ENCODE measurements around the gene PIGBOS1.
"Not testable (repeated sequence)": the region's sequence is repeated elsewhere in the genome, so short reads cannot be mapped to it uniquely, and the experiment has no call there.

PIGBOS1 gene

GRCh38 chr15:55344206-55344605 is 25.3 kb upstream of the PIGBOS1 start:
- H3K9me3 ChIP-seq (replicated peaks; ENCODE audit: low read length), result no peaks in the 10 kb centered on the region
- H3K27me3 ChIP-seq (ENCODE audit: control insufficient read depth, insufficient read depth, low read length), result no peaks in the 10 kb centered on the region
- no peaks in the 10 kb centered on the region for H3K4me1 ChIP-seq (ENCODE audit: control insufficient read depth, insufficient read depth, low read length)
- no peak overlapping the region for H3K4me2 ChIP-seq (ENCODE audit: low read length)
- no peak overlapping the region for H3K4me3 ChIP-seq (ENCODE audit: low read length)
- H3K9ac ChIP-seq (ENCODE audit: low read depth, low read length), result no peak overlapping the region
- H3K36me3 ChIP-seq (ENCODE audit: insufficient read depth, low read length), result peaks cover 3% of the 10 kb centered on the region

- H3K9ac ChIP-seq (ENCODE audit: low read depth, low read length), result no peak overlapping the region
- no peak overlapping the region for H3K4me3 ChIP-seq (ENCODE audit: low read length)
- no peaks in the 10 kb centered on the region for H3K9me3 ChIP-seq (replicated peaks; ENCODE audit: low read length)
- no peaks in the 10 kb centered on the region for H3K27me3 ChIP-seq (ENCODE audit: control insufficient read depth, insufficient read depth, low read length)
- H3K4me1 ChIP-seq (ENCODE audit: control insufficient read depth, insufficient read depth, low read length), result no peaks in the 10 kb centered on the region
- H3K4me2 ChIP-seq (ENCODE audit: low read length), result no peak overlapping the region
- H3K36me3 ChIP-seq (ENCODE audit: insufficient read depth, low read length), result peaks cover 3% of the 10 kb centered on the region
Observed at GRCh38 chr15:55343168-55343567, 24.2 kb upstream of the PIGBOS1 start.

GRCh38 chr15:55337160-55337559 is 18.2 kb upstream of the PIGBOS1 start:
- peaks cover 9% of the 10 kb centered on the region for H3K36me3 ChIP-seq (ENCODE audit: insufficient read depth, low read length)
- H3K9me3 ChIP-seq (replicated peaks; ENCODE audit: low read length), result no peaks in the 10 kb centered on the region
- no peak overlapping the region for H3K9ac ChIP-seq (ENCODE audit: low read depth, low read length)
- no peaks in the 10 kb centered on the region for H3K27me3 ChIP-seq (ENCODE audit: control insufficient read depth, insufficient read depth, low read length)
- H3K4me3 ChIP-seq (ENCODE audit: low read length), result no peak overlapping the region
- H3K4me2 ChIP-seq (ENCODE audit: low read length), result no peak overlapping the region
- H3K4me1 ChIP-seq (ENCODE audit: control insufficient read depth, insufficient read depth, low read length), result no peaks in the 10 kb centered on the region

- no peaks in the 10 kb centered on the region for H3K9me3 ChIP-seq (replicated peaks; ENCODE audit: low read length)
- no peaks in the 10 kb centered on the region for H3K27me3 ChIP-seq (ENCODE audit: control insufficient read depth, insufficient read depth, low read length)
- H3K4me1 ChIP-seq (ENCODE audit: control insufficient read depth, insufficient read depth, low read length), result no peaks in the 10 kb centered on the region
- no peak overlapping the region for H3K4me3 ChIP-seq (ENCODE audit: low read length)
- peaks cover 12% of the 10 kb centered on the region for H3K36me3 ChIP-seq (ENCODE audit: insufficient read depth, low read length)
- H3K4me2 ChIP-seq (ENCODE audit: low read length), result no peak overlapping the region
- H3K9ac ChIP-seq (ENCODE audit: low read depth, low read length), result no peak overlapping the region
Observed at GRCh38 chr15:55334997-55335396, 16.1 kb upstream of the PIGBOS1 start.

GRCh38 chr15:55334371-55334770 is 15.4 kb upstream of the PIGBOS1 start:
- Histone ChIP-seq H3K9me3 (replicated peaks; ENCODE audit: low read length) (no peaks in the 10 kb centered on the region), H3K4me2 (ENCODE audit: low read length) (no peak overlapping the region), H3K27me3 (ENCODE audit: control insufficient read depth, insufficient read depth, low read length) (no peaks in the 10 kb centered on the region), H3K36me3 (ENCODE audit: insufficient read depth, low read length) (peaks cover 15% of the 10 kb centered on the region), H3K4me3 (ENCODE audit: low read length) (no peak overlapping the region), H3K9ac (ENCODE audit: low read depth, low read length) (no peak overlapping the region), H3K4me1 (ENCODE audit: control insufficient read depth, insufficient read depth, low read length) (no peaks in the 10 kb centered on the region)

- H3K27me3 ChIP-seq (ENCODE audit: control insufficient read depth, insufficient read depth, low read length), result no peaks in the 10 kb centered on the region
- H3K36me3 ChIP-seq (ENCODE audit: insufficient read depth, low read length), result peaks cover 9% of the 10 kb centered on the region
- no peak overlapping the region for H3K4me2 ChIP-seq (ENCODE audit: low read length)
- H3K4me3 ChIP-seq (ENCODE audit: low read length), result no peak overlapping the region
- H3K9me3 ChIP-seq (replicated peaks; ENCODE audit: low read length), result no peaks in the 10 kb centered on the region
- no peak overlapping the region for H3K9ac ChIP-seq (ENCODE audit: low read depth, low read length)
- H3K4me1 ChIP-seq (ENCODE audit: control insufficient read depth, insufficient read depth, low read length), result no peaks in the 10 kb centered on the region
Observed at GRCh38 chr15:55327387-55327786, 8.5 kb upstream of the PIGBOS1 start.

- no peak overlapping the region for H3K4me3 ChIP-seq (ENCODE audit: low read length)
- H3K36me3 ChIP-seq (ENCODE audit: insufficient read depth, low read length), result no peaks in the 10 kb centered on the region
- H3K4me2 ChIP-seq (ENCODE audit: low read length), result no peak overlapping the region
- H3K9ac ChIP-seq (ENCODE audit: low read depth, low read length), result no peak overlapping the region
- H3K27me3 ChIP-seq (ENCODE audit: control insufficient read depth, insufficient read depth, low read length), result no peaks in the 10 kb centered on the region
- H3K9me3 ChIP-seq (replicated peaks; ENCODE audit: low read length), result no peaks in the 10 kb centered on the region
- H3K4me1 ChIP-seq (ENCODE audit: control insufficient read depth, insufficient read depth, low read length), result peaks cover 14% of the 10 kb centered on the region
Observed at GRCh38 chr15:55322467-55322866, 3.5 kb upstream of the PIGBOS1 start.

GRCh38 chr15:55320963-55321362 is 2.0 kb upstream of the PIGBOS1 start:
- peaks cover 14% of the 10 kb centered on the region for H3K4me1 ChIP-seq (ENCODE audit: control insufficient read depth, insufficient read depth, low read length)
- H3K4me2 ChIP-seq (ENCODE audit: low read length), result no peak overlapping the region
- no peaks in the 10 kb centered on the region for H3K9me3 ChIP-seq (replicated peaks; ENCODE audit: low read length)
- H3K9ac ChIP-seq (ENCODE audit: low read depth, low read length), result no peak overlapping the region
- H3K27me3 ChIP-seq (ENCODE audit: control insufficient read depth, insufficient read depth, low read length), result no peaks in the 10 kb centered on the region
- no peaks in the 10 kb centered on the region for H3K36me3 ChIP-seq (ENCODE audit: insufficient read depth, low read length)
- H3K4me3 ChIP-seq (ENCODE audit: low read length), result no peak overlapping the region

GRCh38 chr15:55320238-55320550 is 1.3 kb upstream of the PIGBOS1 start:
- Histone ChIP-seq H3K36me3 (ENCODE audit: insufficient read depth, low read length) (no peaks in the 10 kb centered on the region), H3K4me3 (ENCODE audit: low read length) (peak overlapping the region; percentile 80), H3K4me1 (ENCODE audit: control insufficient read depth, insufficient read depth, low read length) (peaks cover 14% of the 10 kb centered on the region), H3K9me3 (replicated peaks; ENCODE audit: low read length) (no peaks in the 10 kb centered on the region), H3K9ac (ENCODE audit: low read depth, low read length) (peak overlapping the region; percentile 29), H3K4me2 (ENCODE audit: low read length) (peak overlapping the region; percentile 90), H3K27me3 (ENCODE audit: control insufficient read depth, insufficient read depth, low read length) (no peaks in the 10 kb centered on the region)

GRCh38 chr15:55319537-55320237 is 764 bp upstream of the PIGBOS1 start:
- peak overlapping the region; percentile 94 for H3K9ac ChIP-seq (ENCODE audit: low read depth, low read length)
- H3K4me2 ChIP-seq (ENCODE audit: low read length), result peak overlapping the region; percentile 90

GRCh38 chr15:55302801-55303200 is 16.1 kb downstream of the PIGBOS1 start:
- not testable (repeated sequence) for H3K9ac ChIP-seq (ENCODE audit: low read depth, low read length); H3K4me1 ChIP-seq (ENCODE audit: control insufficient read depth, insufficient read depth, low read length); H3K9me3 ChIP-seq (replicated peaks; ENCODE audit: low read length); H3K27me3 ChIP-seq (ENCODE audit: control insufficient read depth, insufficient read depth, low read length); H3K4me2 ChIP-seq (ENCODE audit: low read length); H3K36me3 ChIP-seq (ENCODE audit: insufficient read depth, low read length); H3K4me3 ChIP-seq (ENCODE audit: low read length)

More at GRCh38 chr15:55319537-55320237, 764 bp upstream of the PIGBOS1 start:
- no peaks in the 10 kb centered on the region for H3K36me3 ChIP-seq (ENCODE audit: insufficient read depth, low read length)
- no peaks in the 10 kb centered on the region for H3K9me3 ChIP-seq (replicated peaks; ENCODE audit: low read length)
- H3K27me3 ChIP-seq (ENCODE audit: control insufficient read depth, insufficient read depth, low read length), result no peaks in the 10 kb centered on the region
- H3K4me3 ChIP-seq (ENCODE audit: low read length), result peak overlapping the region; percentile 80
- peaks cover 14% of the 10 kb centered on the region for H3K4me1 ChIP-seq (ENCODE audit: control insufficient read depth, insufficient read depth, low read length)

- H3K9me3 ChIP-seq (replicated peaks; ENCODE audit: low read length), result no peaks in the 10 kb centered on the region
- H3K9ac ChIP-seq (ENCODE audit: low read depth, low read length), result no peak overlapping the region
- H3K4me3 ChIP-seq (ENCODE audit: low read length), result no peak overlapping the region
- H3K27me3 ChIP-seq (ENCODE audit: control insufficient read depth, insufficient read depth, low read length), result no peaks in the 10 kb centered on the region
- H3K36me3 ChIP-seq (ENCODE audit: insufficient read depth, low read length), result no peaks in the 10 kb centered on the region
- no peaks in the 10 kb centered on the region for H3K4me1 ChIP-seq (ENCODE audit: control insufficient read depth, insufficient read depth, low read length)
- no peak overlapping the region for H3K4me2 ChIP-seq (ENCODE audit: low read length)
Observed at GRCh38 chr15:55297315-55297714, 21.6 kb downstream of the PIGBOS1 start.
